Globus pallidus (tissue), 1 donor: ENCODE measurements around the gene AGRN.

Experiments
- DNase-seq: peaks from one replicate; pipeline ENCODE4 v3.0.0-alpha.2; 2015; ENCODE audit warnings: low spot score

The AGRN gene

GRCh38 chr1:1021010-1021919 lies 1.3 kb downstream of the AGRN start:
- no peak for DNase-seq

GRCh38 chr1:1021920-1022259 lies 2.0 kb downstream of the AGRN start:
- DNase-seq = no peak

DNA sequence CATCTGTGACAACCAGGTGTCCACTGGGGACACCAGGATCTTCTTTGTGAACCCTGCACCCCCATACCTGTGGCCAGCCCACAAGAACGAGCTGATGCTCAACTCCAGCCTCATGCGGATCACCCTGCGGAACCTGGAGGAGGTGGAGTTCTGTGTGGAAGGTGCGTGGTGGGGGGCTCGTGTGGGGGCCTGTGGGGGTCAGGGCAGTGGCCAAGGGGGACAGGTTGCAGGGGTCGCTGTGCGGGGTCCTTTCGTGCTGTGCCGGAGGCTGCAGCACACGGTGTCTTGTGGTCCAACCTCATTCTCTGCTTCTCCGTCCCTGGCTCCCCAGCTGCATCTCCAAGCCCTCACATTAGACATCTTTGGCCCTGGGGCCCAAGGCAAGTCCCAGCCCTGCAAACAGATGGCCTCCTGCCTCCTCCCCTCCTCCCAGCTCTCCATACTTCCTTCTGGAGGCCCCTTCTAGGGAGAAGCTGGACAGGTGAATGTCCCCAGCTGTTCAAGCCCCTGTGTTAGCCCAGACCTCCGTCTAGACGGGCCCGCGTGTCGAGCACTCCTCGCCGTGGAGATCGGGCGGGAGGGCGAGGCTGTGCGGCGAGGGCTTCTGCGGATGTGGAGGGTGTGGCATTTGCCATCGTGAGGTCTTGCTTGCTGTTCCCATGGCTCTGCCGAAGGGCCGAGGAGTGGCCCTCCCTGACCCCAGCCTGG lies 2.5 kb downstream of the AGRN start:
- DNase-seq = no peak

GRCh38 chr1:1023700-1024099 lies 3.8 kb downstream of the AGRN start:
- DNase-seq = no peak

GRCh38 chr1:1024149-1024770 lies 4.3 kb downstream of the AGRN start:
- DNase-seq = no peak

- DNase-seq = no peak
These were observed 5.1 kb downstream of the AGRN start for GRCh38 chr1:1024771-1025699.

DNA sequence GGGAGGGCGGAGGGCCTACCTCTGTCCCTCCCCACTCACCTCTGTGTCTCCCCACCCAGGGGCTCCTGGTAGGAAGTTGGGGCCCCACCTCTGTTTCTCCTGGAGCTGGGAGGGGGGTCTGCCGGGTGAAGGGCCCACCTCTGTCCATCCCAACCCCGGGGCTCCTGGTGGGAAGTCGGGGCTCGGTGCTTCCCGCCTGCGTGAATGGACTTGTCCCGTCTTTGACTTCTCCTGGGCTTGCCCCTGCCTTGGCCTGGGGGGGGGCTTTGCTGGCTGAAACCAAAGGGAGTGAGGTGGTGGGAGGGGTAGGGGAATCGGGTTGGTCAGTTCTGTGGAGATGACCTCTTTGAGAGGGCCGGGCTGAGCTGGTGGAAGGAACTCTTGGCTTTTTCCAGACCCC lies 5.8 kb downstream of the AGRN start:
- no peak for DNase-seq

- DNase-seq = no peak
These were observed 6.9 kb downstream of the AGRN start for GRCh38 chr1:1026599-1027413.

DNA sequence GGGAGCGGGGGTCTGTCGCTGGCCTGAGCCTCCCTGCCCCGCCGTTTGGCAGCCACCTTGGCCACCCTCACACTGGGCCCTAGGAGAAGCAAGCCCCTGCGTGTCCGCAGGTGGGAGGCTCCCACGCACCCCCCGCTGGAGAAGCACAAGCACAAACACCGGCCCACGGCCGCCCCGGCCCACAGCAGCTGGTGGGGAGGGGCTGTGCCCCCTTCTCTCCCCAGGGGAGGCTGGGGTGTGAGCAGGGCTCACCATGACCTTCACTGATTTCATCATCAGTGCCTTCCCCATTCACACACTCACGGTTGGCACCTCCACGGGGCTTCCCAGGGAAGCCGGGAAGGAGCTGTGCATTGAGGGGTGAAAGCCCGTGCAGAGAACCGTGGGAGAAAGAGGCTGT lies 7.9 kb downstream of the AGRN start:
- DNase-seq = no peak

- DNase-seq = peak; percentile 61
These were observed 11.1 kb downstream of the AGRN start for GRCh38 chr1:1030867-1031658.

- DNase-seq = no peak
These were observed 11.8 kb downstream of the AGRN start for GRCh38 chr1:1031659-1032235.

DNA sequence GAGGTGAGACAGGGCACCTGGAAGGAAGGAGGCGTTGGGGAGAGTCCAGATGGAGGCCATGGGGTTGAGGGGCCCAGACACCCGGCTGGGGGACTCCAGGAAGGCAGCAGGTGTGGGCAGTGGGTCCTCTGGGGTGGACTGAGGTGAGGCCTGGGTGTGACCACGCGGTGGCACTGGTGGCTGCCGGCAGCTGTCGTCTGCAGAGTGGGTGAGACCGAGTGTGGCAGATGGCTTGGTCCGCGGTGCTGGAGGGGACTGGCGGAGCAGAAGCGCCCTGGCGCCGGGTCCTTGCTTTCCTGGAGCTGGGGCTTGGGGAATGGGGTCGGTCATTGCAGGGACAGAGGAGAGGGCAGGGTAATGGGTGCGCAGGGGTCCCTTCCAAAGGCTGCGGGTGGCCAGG lies 12.5 kb downstream of the AGRN start:
- DNase-seq = no peak

GRCh38 chr1:1033009-1033587 lies 13.2 kb downstream of the AGRN start:
- DNase-seq = peak; percentile 77

DNA sequence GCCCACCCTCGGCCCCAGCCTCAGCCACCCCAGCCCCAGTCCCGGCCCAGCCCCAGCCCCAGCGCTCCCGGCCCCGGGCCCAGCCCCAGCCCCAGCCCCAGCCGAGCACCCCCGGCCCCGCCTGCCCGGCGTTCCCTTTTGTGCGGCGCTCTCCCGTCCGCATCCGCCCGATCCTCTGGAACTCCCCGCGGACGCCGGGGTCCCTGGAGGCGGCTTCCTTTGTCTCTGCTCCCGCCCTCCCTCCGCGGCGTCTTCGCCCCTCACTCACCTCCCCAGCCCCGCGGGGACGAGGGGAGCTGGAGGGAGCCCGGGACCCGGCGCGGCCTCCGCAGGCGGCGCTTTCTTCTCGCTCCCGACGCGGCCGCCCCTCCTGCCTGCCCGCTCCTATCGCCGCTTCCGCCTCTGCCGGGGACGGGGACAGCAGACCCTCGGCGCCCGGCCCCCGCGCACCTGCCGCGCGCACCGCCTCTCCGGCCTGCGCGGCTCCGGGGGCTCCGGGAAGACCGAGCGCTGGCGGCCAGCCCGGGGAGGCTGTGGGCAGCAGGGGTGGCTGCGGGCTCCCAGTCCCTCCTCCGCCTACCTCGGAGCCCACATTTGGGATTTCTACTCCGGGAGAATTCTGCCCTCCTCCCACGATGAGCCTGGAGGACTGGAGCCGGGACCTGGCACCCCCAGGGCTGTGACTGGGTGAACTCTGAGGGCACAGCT lies 14.0 kb downstream of the AGRN start:
- no peak for DNase-seq

- DNase-seq = no peak
These were observed 14.5 kb downstream of the AGRN start for GRCh38 chr1:1034439-1034781.

DNA sequence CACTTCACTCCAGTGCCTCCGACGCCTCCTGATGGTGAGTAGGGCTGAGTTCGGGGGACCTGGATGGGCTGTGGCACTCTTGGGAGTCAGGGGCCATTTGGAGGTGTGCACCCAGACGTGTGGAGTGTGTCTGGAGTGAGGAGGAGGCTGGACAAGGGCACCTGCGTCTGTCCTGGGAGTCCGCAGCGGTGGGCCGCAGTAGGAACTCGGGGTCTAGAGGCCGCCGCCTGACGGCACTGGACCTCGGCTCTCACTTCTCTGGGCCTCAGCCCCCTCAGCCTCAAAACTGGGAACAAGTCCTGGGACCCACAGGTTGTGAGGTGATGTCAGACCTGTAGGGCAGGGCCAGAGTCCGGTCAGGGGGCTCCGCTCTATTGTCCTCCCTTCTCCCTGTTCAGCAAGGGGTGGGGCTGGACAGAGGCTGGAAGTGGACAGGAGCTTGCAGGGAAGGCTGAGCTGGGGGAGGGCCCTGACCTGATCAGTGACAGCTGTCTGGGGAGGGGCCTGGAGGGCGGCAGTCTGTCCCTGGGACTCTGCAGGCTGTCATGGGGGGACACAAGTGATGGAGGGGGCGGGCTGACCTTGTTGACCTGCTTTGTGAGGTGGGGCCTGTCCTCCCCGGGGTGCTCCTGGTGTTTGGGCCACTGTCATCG lies 15.5 kb downstream of the AGRN start:
- DNase-seq = no peak

GRCh38 chr1:1037366-1038327 lies 17.7 kb downstream of the AGRN start:
- no peak for DNase-seq
